C4-2B (cell line): ENCODE measurements around the gene PDE6G.

Source experiments
- ZFX ChIP-seq: fragments of 450-650 bp; IDR thresholded peaks from 2 replicates; pipeline ENCODE4 v1.6.1; 2017
- TF ChIP-seq, protein P1 (sequence below): fragments of 450-650 bp; conservative IDR thresholded peaks from 2 replicates; pipeline ENCODE4 v1.5.1; 2017; ENCODE audit warnings: mild to moderate bottlenecking

GRCh38 chr17:81683208-81683583 lies 26.9 kb upstream of the PDE6G start:
- TF ChIP-seq, protein P1, sequence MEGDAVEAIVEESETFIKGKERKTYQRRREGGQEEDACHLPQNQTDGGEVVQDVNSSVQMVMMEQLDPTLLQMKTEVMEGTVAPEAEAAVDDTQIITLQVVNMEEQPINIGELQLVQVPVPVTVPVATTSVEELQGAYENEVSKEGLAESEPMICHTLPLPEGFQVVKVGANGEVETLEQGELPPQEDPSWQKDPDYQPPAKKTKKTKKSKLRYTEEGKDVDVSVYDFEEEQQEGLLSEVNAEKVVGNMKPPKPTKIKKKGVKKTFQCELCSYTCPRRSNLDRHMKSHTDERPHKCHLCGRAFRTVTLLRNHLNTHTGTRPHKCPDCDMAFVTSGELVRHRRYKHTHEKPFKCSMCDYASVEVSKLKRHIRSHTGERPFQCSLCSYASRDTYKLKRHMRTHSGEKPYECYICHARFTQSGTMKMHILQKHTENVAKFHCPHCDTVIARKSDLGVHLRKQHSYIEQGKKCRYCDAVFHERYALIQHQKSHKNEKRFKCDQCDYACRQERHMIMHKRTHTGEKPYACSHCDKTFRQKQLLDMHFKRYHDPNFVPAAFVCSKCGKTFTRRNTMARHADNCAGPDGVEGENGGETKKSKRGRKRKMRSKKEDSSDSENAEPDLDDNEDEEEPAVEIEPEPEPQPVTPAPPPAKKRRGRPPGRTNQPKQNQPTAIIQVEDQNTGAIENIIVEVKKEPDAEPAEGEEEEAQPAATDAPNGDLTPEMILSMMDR, result no peak
- no peak for TF ChIP-seq ZFX
